NK-92 (cell line): ENCODE measurements around the gene STIP1.

Source experiments
- DNase-seq: peaks from one replicate; lab custom pipeline; 2025; ENCODE audit not compliant: unreplicated experiment; lab: John Stamatoyannopoulos, UW

STIP1 gene

DNA sequence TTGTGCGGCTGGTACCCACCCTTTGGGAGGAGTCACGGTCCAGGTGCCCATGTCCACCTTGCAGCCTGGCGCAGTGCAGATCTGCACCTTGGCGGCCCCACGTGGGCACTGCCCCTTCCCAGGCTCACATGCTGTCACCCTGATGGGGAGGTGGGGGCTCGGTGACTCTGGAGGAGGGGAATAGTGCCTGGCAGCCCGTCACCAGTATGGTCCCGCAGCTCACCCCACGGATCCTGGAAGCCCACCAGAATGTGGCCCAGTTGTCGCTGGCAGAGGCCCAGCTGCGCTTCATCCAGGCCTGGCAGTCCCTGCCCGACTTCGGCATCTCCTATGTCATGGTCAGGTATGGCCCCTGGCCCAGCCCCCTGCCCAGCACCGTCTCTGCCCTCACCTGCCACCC lies 34.8 kb downstream of the STIP1 start:
- DNase-seq = no peak

DNA sequence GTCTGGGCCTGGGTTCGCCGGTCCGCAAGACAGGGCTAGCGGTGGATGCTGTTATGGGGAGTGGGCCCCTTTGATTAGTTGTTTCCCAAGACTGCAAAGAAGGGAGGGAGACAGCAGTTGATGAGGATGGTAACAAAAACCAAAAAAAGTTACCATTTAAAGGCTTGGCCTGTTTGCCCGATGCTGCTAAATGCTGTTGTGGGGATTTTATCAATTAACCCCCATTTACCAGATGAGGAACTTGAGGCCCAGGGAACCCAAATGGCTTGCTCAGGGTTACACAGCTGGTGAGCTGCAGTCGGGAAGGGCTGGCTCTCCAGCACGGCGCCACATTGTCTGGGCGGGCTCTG lies 36.7 kb downstream of the STIP1 start:
- no peak for DNase-seq

DNA sequence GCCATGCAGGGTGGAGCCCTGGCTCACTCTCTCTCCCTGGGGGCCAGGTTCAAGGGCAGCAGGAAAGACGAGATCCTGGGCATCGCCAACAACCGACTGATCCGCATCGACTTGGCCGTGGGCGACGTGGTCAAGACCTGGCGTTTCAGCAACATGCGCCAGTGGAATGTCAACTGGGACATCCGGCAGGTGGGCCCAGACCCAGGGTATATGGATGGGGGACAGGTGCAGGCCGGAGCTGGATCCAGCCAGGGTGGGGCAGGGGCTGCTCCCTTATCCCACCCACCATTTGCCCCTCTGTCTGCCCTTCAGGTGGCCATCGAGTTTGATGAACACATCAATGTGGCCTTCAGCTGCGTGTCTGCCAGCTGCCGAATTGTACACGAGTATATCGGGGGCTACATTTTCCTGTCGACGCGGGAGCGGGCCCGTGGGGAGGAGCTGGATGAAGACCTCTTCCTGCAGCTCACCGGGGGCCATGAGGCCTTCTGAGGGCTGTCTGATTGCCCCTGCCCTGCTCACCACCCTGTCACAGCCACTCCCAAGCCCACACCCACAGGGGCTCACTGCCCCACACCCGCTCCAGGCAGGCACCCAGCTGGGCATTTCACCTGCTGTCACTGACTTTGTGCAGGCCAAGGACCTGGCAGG lies 37.2 kb downstream of the STIP1 start:
- DNase-seq = no peak

DNA sequence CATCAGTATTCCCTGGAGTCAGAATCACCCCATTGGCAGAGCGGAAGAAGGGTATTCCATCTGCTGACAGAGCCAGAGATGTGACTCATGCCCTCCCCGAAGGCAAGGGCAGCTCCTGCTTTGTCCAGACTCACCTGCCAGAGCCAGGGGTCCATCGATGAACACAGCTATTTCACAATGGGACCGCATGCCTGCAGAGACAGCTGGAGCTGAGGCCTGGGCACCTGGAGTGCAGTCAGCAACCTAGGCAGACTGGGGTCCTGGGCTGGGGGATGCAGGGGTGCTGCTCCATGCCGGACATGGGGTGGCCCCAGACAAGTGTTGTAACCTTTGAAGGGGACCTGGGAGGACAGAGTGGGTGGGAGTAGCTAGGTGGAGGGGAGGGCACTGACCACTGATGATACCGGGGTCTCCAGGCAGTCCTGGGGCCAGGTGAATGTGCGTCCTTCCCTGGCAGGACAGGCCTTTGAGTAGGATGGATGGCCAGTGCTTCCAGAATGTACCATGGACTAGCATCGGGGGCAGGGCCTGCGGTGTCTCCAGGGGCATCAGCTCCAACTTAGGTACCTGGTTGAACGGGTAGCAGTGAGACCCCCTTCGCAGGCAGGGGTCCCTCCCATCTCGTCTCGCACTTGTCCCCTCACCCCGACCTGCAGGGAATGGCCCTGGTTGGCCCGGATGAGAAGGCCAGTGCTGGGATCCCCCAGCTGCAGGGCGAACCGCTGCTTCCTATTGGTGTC lies 38.4 kb downstream of the STIP1 start:
- no peak for DNase-seq

DNA sequence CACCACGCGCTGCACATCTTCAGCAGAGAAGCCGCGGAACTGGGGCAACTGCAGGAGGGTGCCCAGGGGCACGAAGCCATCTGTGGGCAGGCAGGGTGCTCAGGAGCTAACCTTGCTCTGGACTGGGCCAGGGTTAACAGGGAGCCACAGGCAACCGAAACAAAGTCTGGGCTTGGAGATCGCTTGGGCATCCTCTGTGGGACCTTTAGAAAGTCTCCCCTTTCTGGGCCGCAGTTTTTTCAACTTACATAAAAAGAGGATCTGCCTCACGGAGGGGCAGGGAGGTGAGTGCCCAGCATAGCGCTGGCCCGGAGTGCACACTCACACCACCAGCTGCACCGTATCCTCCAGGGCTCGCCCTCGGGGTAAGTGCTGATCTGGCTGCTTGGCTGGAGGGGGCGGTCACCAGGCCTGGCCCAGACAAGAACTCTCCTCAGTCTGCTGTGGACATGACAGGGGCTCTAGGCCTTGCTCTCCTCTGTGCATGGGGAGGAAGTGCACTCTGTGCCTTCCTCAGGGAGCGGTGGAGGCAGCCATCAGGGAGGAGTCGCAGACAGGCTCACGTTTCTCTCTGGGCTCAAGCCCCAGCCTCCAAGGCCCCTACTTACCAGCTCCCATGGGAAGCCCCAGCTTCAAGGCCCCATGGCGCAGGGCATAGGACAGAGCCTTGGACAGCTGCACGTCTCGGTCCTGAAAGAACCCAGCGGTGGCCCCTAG lies 39.1 kb downstream of the STIP1 start:
- DNase-seq = no peak

DNA sequence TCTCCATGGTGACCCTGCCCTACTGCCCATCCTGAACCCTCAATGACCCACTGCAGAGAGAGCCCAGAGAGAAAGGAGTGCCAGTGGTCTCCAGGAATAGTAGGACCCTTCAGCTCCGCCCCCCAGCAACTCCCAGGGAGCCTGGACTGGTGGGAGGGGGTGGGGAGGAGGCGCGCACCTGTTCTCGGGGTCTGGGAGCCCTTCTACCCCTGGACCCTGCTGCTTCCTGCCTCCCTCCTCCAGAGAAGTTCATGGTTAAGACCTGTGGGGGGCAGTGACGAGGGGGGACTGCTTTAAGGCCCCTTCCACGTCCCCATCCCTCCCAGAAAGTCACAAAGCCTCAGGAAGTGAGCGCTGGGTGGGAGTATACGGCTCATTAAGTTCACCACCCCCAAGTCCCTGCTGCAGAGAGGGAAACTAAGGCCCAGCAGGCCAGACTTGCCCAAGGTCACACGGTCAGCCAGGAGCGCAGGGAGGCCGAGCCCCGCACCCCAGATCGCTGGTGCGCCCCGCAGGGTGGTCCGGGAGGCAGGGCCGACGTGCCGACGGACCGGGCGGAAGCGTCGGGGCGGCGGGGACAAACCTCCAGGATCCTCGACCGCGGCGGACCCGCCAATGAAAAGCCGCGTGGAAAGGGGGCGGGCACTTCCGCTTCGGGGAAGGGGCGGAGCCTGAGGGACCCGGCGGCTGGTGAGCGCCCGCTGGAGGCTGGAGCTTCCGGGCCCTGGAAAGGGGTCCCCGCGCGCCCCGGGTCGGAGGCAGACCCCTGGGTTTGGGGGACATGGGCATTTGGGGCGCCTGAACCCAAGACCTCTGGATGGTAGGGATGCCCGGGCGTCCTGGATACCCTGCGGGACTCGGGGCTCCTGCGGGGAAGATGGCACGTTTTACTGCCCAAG lies 39.9 kb downstream of the STIP1 start, which contains the start of the genes NUDT22 and TRPT1:
TSS of gene NUDT22 (plus strand) at position 667 of the 899 bp plus-strand sequence. CDS start 379 bp downstream, outside the sequence.
TSS of gene TRPT1 (minus strand) at position 579 of the 899 bp plus-strand sequence. CDS start at position 253, 326 bp downstream.
- DNase-seq = peak; percentile 47

DNA sequence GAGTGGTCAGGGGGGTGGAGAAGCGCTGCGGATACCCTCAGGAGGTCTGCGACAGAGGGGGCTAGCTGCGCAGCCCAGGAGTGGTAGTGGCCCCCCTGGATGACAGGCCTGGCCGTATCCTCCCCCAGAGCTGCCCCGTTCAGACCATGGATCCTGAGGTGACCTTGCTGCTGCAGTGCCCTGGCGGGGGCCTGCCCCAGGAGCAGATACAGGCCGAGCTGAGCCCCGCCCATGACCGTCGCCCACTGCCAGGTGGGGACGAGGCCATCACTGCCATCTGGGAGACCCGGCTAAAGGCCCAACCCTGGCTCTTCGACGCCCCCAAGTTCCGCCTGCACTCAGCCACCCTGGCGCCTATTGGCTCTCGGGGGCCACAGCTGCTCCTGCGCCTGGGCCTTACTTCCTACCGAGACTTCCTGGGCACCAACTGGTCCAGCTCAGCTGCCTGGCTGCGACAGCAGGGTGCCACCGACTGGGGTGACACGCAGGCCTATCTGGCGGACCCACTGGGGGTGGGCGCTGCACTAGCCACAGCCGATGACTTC lies 40.6 kb downstream of the STIP1 start:
- no peak for DNase-seq

DNA sequence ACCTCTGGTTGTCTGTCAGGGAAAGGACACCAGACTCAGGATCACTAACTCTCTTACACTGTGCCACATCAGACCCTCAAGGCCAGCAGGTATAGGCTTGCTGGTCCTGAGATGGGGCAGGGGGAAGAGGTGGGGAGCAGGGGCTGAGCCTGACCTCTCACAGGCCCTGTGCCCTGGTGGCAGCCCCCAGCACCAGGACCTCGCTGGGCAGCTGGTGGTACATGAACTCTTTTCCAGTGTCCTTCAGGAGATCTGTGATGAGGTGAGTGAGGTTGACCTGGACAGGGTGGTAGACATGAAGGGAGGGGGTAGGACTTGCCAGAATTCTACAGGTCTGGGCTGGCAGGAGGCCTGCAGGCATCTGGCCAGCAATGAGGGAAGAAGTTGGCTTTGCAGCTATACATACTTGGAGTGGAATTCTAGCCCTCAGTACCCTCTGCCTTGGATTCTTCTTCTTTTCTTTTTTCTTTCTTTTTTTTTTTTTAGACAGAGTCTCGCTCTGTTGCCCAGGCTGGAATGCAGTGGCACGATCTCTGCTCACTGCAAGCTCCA lies 41.5 kb downstream of the STIP1 start:
- no peak for DNase-seq

DNA sequence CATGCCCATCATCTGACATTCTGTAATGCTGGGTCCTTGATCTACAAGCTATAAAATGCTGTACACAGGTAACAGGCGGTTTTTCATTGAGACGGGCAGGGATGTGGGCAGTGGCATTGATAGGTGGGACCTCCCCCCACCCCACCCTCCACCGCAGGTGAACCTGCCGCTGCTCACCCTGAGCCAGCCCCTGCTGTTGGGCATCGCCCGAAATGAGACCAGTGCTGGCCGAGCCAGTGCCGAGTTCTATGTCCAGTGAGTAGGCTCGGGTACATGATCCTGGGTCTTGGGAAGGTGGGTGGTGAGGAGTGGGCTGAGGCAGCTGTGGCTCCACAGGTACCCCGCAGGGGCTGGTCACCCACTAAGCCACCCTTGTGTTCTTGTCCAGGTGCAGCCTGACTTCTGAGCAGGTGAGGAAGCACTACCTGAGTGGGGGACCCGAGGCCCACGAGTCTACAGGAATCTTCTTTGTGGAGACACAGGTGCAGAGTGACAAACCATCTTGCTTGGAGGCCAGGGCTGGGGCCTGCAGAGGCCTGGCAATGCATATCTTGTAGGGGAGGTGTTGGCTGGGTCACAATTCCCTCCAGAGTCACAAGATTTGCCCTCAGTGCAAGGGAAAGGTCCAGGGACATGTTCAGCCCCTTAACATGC lies 43.2 kb downstream of the STIP1 start:
- DNase-seq = no peak

DNA sequence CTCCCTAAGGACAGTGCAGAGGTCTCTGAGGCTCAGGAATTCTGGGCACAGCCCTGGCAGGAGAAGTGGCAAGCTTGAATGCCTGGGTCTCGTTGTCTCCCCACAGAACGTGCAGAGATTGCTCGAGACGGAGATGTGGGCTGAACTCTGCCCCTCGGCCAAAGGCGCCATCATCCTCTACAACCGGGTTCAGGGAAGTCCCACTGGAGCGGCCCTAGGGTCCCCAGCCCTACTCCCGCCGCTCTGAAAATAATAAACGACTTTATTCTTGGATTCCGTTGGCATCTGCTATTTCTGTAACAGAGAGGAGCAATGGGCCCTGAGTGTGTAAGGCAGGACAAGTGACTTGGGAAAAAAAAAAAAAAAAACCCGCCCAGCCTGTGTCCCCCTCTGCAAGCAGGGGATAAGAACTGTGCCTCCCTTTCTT lies 43.8 kb downstream of the STIP1 start:
- DNase-seq = no peak

DNA sequence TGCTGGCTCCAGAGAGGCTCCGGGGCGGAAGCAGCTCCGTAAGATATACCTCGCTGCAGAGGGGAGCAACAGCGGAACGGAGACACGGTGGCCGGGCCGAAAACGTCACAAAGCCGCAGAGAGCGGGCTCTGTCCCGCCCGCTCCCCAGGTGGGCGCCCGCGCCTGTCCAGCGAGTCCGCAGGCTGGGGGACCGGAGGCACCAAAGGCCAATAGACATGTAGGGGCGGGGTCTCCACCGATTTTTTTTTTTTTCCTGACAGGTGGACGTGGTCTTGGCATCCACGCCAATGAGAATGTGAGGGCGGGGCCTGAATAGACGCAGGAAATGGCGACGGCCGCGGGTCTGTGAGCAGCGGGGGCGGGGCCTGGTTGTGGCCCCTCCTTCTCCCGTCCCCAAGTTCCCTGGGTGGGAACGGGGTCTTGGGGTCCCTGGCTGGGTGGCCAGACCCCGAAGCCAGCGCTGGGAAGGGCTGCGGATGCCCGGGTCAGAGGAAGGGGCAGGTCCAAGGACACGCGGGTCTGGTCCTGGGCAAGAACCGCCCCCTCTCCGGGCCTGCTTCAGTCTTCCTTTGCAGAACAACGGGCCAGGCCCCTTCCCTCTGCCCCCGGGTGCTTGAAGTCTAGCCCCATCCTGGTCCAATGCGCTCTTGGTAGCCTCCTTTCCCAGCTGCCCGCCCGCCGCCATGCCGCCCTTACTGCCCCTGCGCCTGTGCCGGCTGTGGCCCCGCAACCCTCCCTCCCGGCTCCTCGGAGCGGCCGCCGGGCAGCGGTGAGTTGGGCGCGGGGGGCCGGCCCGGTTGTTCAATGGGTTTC lies 44.4 kb downstream of the STIP1 start, which contains the start of gene DNAJC4:
TSS of gene DNAJC4 (plus strand) at position 378 of the 814 bp plus-strand sequence. CDS start at position 685, 307 bp downstream.
- no peak for DNase-seq

DNA sequence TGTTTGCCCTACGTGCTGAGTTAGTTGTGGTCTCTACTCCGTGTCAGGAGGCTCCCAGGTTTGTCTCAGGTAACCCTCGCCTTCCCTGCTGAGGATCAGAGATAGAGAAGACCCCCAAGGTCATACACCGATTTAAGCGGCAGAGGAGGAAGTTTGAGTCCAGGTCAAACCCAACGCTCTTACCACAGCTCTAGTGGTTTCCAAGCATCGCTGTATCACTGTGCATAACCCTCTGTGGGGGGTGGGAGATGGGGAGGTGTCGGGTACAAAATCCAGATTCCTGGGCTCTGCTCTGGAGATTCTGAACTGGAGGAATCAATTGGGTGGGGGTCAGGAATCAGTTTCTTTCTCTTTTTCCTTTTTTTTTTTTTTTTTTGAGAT lies 45.0 kb downstream of the STIP1 start:
- DNase-seq = no peak

DNA sequence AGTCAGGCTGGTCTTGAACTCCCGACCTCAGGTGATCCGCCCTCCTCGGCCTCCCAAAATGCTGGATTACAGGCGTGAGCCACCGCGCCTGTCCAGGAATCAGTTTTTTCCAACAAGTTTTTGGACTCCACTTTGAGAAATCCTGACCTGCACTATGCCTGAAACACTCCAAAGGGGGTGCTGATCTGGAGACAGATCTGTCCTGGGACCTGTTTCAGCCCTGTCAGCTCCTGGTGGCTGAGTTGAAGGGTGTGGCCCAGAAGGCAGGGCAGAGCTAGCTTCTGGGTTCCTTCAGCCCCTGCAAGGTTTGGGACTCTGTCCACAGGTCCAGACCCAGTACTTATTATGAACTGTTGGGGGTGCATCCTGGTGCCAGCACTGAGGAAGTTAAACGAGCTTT lies 45.6 kb downstream of the STIP1 start:
- no peak for DNase-seq

DNA sequence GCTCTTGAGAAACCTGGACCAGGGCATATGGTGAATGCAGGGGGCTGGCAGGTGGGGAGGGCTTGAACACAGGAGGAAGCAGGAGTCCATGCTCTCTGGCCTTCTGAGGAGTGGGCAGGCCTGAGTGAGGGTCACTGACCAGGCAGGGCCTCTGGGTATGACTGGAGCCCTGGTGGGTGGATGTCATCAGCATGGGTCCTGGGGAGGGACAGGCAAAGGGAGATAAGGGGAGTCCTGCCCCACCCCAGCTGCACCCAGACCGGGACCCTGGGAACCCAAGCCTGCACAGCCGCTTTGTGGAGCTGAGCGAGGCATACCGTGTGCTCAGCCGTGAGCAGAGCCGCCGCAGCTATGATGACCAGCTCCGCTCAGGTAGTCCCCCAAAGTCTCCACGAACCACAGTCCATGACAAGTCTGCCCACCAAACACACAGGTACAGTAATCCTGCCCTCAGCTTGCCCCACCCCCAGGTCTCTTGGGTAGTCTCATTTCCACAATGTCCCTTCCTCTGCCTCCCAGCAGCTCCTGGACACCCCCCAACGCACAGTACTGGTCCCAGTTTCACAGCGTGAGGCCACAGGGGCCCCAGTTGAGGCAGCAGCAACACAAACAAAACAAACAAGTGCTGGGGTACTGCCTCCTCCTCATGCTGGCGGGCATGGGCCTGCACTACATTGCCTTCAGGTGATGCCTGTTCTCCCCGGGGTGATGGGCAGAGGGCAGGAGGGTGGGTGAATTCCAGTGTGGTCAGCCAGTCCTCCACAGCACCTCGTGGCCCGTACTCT lies 46.4 kb downstream of the STIP1 start:
- no peak for DNase-seq

DNA sequence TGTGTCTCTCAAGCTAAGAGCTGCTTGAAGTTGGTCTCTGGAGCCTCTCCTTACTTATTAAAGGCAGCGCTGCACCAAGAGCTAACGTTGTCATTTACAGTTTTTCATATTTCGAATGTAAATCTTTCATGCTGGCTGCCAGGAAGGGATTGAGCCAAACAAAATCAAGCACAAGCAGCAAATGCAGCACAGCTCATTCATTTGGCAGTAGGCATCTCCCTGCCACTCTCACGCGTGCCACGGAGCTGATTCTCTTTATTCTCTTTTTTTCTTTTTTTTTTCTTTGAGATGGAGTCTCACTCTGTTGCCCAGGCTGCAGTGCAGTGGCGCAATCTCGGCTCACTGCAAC lies 47.0 kb downstream of the STIP1 start:
- no peak for DNase-seq

DNA sequence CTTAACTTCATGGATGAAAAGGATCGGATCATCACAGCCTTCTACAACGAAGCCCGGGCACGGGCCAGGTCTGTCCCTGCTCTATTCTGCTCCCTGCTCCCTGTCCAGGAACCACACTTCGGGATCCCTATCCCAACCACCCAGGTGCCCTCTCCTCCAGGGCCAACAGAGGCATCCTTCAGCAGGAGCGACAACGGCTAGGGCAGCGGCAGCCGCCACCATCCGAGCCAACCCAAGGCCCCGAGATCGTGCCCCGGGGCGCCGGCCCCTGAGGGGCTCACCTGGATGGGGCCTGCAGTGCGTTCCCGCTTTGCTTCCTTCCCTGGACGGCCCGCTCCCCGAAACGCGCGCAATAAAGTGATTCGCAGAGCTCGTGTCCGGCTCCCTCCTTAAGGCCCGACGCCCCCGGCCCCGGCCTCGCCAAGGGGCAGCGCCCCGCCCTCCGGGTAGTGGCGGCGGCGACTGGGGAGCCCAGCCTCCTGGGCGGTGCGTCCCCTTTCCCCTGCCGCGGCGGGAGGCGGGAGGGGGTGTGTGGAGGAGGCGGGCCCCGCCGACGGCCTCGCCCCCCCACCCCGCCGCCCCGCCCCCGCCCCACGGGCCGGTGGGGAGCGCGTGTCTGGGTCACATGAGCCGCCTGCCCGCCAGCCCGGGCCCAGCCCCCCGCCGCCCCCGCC lies 48.1 kb downstream of the STIP1 start, which contains the start of gene VEGFB:
TSS of gene VEGFB (plus strand) at position 672 of the 674 bp plus-strand sequence. CDS start 250 bp downstream, outside the sequence.
- no peak for DNase-seq

DNA sequence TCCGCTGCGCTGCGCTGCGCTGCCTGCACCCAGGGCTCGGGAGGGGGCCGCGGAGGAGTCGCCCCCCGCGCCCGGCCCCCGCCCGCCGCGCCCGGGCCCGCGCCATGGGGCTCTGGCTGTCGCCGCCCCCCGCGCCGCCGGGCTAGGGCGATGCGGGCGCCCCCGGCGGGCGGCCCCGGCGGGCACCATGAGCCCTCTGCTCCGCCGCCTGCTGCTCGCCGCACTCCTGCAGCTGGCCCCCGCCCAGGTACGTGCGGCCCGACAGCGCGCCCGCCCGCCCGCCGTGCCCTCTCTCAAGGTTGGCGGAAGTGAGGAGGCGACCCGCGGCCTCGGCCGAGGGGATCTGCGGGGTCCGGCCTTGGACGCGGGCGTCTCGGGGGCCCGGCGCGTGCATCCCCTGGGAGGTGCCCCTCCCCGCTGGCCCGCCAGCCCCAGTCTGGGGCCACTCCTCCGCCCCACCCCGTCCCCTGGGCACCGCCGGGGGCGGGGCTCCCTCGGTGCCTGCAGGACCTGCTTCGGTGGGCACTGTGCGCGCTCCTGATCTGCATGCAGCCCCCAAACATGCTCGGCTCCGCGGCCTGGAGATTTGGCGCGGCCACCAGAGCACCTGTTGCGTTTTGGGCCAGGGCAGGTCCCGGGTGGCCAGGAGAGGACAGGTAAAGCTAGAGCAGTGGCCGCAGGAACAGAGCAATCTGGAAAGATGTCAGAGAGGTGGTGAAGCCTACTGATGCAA lies 48.8 kb downstream of the STIP1 start:
- no peak for DNase-seq
